Measurements from ENCODE around the gene COL12A1.

The COL12A1 gene

GRCh38 chr6:75176076-75176582, 29.7 kb downstream of the COL12A1 start:
- DNase-seq = no peak

GRCh38 chr6:75171986-75172385, 33.9 kb downstream of the COL12A1 start:
- DNase-seq = no peak

GRCh38 chr6:75171567-75171966, 34.3 kb downstream of the COL12A1 start:
- DNase-seq = no peak

GRCh38 chr6:75170691-75171560, 34.9 kb downstream of the COL12A1 start:
- no peak for DNase-seq

- DNase-seq = no peak
These were observed 35.9 kb downstream of the COL12A1 start for GRCh38 chr6:75169689-75170586.

- DNase-seq = no peak
These were observed 38.0 kb downstream of the COL12A1 start for GRCh38 chr6:75167851-75168250.

GRCh38 chr6:75167325-75167724, 38.5 kb downstream of the COL12A1 start:
- DNase-seq = no peak

- DNase-seq = no peak
These were observed 39.1 kb downstream of the COL12A1 start for GRCh38 chr6:75166773-75167172.

- no peak for DNase-seq
These were observed 39.6 kb downstream of the COL12A1 start for GRCh38 chr6:75166236-75166635.

- DNase-seq = no peak
These were observed 47.7 kb downstream of the COL12A1 start for GRCh38 chr6:75158176-75158575.

GRCh38 chr6:75157336-75157735, 48.5 kb downstream of the COL12A1 start:
- DNase-seq = no peak

GRCh38 chr6:75156186-75156878, 49.5 kb downstream of the COL12A1 start:
- DNase-seq = no peak

GRCh38 chr6:75155631-75156030, 50.2 kb downstream of the COL12A1 start:
- no peak for DNase-seq

GRCh38 chr6:75154973-75155372, 50.9 kb downstream of the COL12A1 start:
- no peak for DNase-seq

- DNase-seq = no peak
These were observed 55.0 kb downstream of the COL12A1 start for GRCh38 chr6:75150685-75151412.

GRCh38 chr6:75149696-75150095, 56.2 kb downstream of the COL12A1 start:
- DNase-seq = no peak

- no peak for DNase-seq
These were observed 56.6 kb downstream of the COL12A1 start for GRCh38 chr6:75149240-75149639.

- DNase-seq = no peak
These were observed 58.3 kb downstream of the COL12A1 start for GRCh38 chr6:75147512-75147911.

GRCh38 chr6:75145976-75146375, 59.9 kb downstream of the COL12A1 start:
- no peak for DNase-seq

GRCh38 chr6:75145211-75145610, 60.6 kb downstream of the COL12A1 start:
- no peak for DNase-seq

- DNase-seq = no peak
These were observed 61.5 kb downstream of the COL12A1 start for GRCh38 chr6:75144386-75144785.

GRCh38 chr6:75143191-75143590, 62.7 kb downstream of the COL12A1 start:
- no peak for DNase-seq

All from NK-92 treated with Interleukin-12 subunit alpha and Interleukin-12 subunit beta, amount 100 ng/mL, for 24 hours (cell line).